ENCODE measurements around the gene IGSF21.

The IGSF21 gene

DNA sequence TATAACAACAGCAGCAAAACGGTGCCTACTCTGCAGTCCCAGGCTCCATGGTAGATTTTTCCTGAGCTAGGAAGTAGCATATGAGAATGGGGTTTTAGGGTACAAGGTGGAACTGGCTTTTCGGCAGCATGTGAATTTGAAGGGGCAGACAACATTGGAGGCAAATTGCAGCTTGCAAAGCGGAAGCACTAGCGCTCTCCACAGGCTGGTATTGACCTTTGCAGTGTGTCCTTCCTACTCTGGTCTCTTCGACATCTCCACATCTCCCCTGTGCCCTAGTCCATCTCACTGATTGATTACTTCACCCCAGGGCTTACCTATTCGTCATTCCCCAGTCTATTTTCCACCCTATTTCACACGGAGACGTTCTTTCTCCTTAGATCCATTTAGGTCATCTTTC, 13.0 kb downstream of the IGSF21 start:
- DNase-seq, result no peak

GRCh38 chr1:18121072-18121820, 13.6 kb downstream of the IGSF21 start:
- no peak for DNase-seq

- DNase-seq, result no peak
Observed at GRCh38 chr1:18123467-18123992, 15.9 kb downstream of the IGSF21 start.

- no peak for DNase-seq
Observed at GRCh38 chr1:18124977-18125376, 17.4 kb downstream of the IGSF21 start.

- no peak for DNase-seq
Observed at GRCh38 chr1:18126616-18127015, 19.0 kb downstream of the IGSF21 start.

DNA sequence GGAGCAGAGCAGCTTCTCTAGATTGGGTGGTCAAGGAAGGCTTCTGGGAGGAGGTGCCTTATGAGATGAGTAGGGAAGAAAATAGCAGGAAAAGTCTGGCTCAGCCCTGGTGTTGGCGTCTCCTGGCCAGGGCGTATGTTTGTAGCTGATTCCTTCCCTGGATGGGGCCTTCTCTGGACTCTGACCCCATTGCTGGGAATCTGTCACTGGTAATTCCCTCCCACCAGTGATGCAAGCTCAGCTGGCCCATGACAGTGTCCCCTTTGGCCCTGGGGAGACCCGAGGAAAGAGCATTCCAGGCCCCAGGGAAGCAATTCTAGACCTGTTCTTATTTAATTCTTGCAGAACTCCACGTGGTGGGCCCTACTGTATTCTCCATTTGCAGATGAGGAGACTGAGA, 20.7 kb downstream of the IGSF21 start:
- no peak for DNase-seq

DNA sequence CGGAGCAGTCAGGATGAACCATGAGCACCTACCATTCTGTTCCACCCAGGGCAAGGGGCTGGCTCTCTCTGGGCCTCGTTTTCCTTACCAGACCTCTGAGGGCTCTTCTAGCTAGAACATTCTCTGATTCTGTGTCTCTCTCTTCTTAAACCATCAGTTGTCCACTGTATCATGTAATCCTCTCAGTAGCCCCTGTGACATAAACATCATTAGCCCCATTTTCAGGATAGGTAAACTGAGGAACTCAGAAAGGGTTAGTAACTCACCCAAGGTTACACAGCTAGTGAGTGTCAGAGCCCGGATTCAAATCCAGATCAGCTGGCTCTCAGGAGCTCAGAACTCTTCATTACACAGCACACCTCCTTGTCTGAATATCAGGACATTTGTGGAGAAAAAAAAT, 22.8 kb downstream of the IGSF21 start:
- DNase-seq, result no peak

DNA sequence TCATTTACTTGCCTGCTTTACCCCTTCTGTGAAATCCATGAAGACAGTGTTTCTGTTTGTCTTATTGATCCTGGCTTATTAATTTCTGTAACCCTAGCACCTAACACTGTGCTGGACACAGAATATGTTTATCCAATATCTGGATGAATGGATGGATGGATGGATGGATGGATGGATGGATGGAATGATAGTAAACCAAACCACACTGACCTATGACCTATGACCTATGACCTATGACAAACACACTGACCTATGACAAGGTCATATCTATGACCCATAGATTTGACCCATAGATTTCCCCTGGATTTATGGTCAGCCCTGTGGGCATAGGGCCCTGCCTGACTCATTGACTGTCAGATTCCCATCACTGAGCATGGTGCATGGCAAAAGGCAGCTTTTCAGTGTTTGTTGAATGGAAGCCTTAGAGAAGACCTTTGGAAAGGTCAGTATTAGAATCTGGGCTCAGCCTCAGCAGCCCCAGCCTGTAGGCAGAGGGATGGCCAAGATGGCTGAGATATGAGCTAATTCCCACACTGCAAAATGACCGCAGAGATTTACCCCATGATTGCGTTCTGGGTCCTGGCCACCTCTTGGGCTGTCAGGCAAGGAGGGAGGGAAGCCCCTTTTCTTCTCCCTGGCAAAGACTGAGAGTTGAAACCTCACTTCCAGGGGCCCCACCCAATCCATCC, 24.6 kb downstream of the IGSF21 start:
- no peak for DNase-seq

DNA sequence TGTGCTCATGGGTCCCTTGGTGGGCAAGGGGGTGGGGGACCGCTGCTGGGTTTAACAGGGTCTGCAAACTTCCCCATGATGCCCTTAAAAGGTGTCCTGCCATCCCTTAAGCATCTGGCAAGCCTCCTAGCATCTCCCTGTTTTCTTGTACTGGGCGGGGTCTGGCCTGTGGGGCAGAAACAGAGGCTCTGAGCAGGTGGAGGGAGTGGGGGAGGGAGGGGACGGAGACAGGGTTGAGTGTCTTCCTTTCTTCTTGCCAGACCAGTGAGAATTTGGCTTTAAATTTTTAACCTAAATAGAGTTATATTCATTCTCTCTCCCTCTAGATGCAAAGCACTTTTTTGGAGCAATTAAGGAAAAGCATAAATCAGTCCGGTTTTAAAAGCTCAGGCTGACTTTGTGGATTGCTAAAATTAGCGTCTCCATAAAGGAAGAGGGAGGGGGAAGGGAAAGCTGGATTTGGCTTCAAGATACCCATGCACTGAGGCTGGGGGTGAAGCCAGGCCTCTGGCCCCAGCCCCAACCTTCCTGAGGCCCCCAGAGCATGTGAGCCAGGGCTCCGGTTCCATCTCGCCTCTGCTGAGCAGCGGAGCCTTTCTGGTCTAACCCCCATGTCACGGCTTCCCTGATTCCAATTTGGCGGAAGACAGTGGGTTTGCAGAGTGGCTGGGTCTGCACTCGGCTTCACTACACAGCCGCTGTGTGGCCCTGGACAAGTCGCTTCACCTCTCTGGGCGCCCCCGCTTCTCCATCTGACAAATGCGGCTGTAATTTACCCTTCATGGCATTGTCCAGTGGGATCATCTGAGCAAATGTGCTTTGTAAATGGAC, 25.3 kb downstream of the IGSF21 start:
- DNase-seq, result no peak

DNA sequence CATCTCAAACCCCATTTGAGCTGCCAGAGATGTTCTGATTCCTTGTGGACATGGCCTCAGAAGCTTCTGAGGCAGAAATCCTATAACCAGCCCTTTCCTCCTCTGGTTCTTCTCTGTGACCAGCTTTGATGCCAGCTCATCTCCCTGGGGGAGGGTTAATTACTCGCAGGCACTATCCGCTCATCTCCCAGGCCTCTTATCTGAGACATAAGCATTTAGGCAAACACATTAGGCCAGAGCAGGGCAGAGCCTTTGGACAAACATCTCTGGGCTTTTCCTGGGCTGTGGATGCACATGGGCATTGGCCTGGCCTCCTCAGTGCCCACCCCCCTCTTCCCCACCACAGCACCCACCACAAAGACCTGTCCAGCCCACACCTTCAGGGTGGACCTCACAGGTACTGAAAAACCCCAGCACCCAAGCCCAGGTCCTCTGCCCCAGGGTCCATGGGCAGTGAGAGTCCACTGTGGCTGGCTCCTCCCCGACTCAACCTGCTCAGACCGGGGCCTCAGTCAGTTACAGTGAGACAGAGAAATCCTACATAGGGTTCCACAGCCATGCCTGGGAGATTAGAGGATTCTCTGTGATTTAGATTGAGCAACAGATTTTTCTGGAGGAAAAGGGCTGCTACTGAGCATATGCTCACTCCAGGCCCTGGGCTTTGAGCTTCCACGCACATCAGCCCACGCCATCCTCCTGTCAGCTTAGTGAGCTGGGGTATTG, 26.9 kb downstream of the IGSF21 start:
- DNase-seq, result no peak

GRCh38 chr1:18137759-18138345, 30.3 kb downstream of the IGSF21 start:
- no peak for DNase-seq

DNA sequence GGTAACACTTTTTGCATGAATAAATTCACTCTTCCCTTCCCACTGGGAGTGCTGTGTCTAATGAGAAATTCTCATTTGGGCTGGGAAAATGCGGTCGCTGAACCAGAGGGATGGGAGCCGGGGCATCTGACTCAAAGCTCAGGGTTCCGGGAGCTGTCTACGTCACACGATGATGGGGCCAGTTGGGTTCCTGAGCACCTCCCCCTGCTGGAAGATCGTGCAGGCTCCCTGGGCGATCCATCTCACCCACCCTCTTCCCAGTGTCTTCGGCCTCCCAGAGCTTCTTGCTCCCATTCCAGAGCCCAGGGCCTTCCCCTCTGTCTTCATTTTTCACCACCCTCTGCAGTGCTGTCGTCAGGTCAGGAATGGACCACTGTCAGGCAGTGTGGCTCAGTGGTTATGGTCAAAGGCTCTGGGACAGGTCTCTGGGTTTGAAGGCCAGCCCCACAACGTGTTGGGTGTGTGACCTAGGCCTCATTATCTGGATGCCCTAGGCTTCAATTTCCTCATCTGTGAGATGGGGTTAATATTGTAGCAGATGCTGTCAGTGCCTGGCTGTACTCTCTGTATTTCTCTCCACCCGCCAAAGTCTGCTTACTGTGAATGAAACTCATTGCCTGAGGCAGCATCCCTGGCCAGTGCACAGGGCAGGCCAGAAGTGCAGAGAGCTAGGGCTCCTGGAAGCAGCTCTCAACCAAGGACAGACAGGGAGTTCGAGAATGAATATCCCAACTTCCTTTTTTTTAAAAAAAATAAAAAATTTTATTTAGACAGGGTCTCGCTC, 31.8 kb downstream of the IGSF21 start:
- DNase-seq, result no peak

- no peak for DNase-seq
Observed at GRCh38 chr1:18140411-18140810, 32.8 kb downstream of the IGSF21 start.

- no peak for DNase-seq
Observed at GRCh38 chr1:18141661-18142060, 34.1 kb downstream of the IGSF21 start.

DNA sequence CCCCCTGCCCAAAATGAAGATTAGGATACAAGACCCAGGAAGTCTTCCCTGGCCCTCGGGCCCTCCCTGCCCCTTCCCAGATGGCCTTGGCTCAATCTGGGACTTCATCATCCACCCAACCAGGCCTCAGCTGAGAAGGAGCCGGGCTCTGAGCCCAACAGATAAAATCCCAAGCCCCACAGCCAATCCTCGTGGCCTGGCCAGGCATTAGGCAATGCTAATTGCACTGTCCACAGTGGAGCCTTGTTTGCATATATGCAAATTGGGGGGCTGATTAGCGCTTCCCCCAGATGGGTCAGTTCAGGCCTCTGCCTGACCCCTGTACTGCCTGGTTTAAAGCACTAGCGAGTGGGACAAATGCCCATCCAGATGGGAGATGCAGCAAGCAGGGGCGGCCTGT, 34.9 kb downstream of the IGSF21 start:
- DNase-seq, result no peak

- no peak for DNase-seq
Observed at GRCh38 chr1:18142969-18143368, 35.4 kb downstream of the IGSF21 start.

GRCh38 chr1:18144062-18144461, 36.5 kb downstream of the IGSF21 start:
- no peak for DNase-seq

GRCh38 chr1:18144916-18145647, 37.5 kb downstream of the IGSF21 start:
- no peak for DNase-seq

DNA sequence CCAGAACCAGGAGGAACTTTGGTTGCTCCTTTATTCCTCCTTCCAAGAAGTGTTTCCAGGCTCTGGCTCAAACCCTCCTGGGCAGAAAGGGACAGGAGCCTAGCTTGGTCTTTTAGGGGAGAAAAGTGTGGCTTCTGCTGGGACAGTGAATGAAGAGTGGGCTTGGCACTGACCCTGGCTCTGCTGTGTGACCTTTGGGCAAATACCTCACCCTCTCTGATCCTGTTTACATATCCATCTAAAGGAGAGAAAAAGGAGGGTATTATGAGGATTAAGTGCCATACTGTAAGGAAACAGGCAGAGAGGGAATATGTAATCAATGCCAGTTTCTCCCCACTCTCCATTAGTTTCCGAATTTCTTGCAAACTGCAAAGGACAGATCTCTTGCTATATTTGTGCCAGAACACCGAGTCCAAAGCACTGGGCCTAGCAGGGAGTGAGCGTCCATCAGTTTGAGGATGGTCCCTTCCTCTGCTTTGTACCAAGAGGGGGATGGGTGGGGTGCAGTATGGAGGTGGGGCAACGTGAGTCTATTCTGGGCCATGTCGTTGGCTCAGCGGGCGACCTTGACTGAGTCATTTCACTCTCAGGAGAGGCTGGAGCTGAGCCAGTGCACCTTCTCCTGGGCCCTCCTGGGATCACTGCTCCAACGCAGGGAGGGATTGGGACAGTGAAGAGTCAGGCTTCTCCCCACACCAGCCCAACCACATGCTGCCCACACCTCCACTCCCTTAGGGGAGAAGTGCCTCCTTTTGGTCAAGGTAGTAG, 38.4 kb downstream of the IGSF21 start:
- DNase-seq, result no peak

DNA sequence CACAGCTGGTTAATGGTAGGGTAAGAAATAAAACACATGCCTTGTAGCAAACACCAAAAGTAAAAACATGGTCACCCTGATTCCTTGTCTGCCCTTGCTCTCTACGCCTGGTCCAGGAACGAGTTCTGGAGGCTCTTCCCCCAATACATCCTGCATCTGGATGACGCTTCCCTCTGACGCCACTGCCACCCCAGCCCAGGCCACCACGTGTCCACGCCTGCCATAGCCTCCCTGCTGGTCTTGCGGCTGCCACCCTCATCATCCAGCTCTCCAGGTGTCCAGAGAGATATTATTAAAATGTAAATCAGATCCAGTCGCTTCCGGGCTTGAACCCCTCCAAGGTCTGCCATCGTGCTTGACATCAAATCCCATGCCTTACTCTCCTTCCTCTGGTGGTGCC, 39.3 kb downstream of the IGSF21 start:
- no peak for DNase-seq

All from stimulated activated CD4-positive, alpha-beta T cell treated with anti-CD3 and anti-CD28 coated beads, Interleukin-1b, Interleukin-23, amount 100 ng/mL, for 48 hours (primary cell).